HG03175 (cell line): ENCODE measurements around the gene H1-8.

Experiments
- ATAC-seq: cut with Tn5 transposase; IDR thresholded peaks from one replicate; pipeline ENCODE4 v1.9.1; 2021; ENCODE audit warnings: mild to moderate bottlenecking, moderate library complexity; ENCODE audit not compliant: unreplicated experiment

H1-8 gene

GRCh38 chr3:129569856-129570255 lies 26.9 kb downstream of the H1-8 start:
- no peak for ATAC-seq

DNA sequence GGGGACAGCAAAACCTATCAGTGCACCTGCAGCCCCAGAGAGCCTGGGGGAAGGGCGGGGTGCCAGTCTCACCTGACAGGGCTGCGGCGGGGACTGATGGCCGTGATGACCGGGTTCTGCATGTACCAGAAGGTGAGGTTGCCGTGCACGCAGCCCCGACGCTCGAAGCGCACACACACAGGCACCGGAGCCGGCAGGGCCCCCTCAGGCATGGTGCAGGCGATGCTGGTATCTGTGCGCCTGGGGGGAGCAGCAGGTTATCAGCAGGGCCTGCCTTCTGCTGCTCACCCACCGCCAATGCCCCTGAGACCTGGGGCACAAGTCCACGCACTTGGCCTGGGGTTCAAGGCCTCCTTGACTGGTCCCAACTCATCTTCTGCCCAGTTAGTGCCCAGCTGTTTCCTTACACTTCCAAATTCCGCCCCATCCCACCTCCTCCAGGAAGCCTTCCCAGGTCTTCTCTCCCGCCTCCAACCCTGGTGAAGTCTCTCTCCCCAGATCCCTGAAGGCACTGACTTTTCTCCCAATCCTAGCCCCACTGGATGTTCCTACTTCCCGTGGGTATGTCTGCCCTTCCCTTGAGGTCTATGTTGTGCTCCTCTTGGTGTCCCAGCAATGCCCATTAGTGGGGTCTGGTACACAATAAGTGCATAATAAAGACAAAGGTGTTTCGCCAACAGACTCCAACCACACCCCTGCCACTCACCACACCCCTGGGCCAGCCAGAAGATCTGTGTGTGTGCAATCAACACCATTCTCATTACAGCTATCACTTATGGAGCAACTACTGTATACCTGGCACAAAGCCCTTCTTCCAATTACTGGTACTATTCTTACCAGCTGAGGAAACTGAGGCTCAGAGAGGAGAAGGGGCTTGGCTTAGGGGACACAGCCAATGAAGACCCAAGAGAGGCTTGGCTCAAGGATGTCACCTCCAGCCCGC lies 28.9 kb downstream of the H1-8 start:
- no peak for ATAC-seq

GRCh38 chr3:129572603-129573002 lies 29.6 kb downstream of the H1-8 start:
- ATAC-seq: no peak

- ATAC-seq: no peak
These were observed 30.5 kb downstream of the H1-8 start for GRCh38 chr3:129573493-129573892.

GRCh38 chr3:129574206-129574605 lies 31.2 kb downstream of the H1-8 start:
- no peak for ATAC-seq

DNA sequence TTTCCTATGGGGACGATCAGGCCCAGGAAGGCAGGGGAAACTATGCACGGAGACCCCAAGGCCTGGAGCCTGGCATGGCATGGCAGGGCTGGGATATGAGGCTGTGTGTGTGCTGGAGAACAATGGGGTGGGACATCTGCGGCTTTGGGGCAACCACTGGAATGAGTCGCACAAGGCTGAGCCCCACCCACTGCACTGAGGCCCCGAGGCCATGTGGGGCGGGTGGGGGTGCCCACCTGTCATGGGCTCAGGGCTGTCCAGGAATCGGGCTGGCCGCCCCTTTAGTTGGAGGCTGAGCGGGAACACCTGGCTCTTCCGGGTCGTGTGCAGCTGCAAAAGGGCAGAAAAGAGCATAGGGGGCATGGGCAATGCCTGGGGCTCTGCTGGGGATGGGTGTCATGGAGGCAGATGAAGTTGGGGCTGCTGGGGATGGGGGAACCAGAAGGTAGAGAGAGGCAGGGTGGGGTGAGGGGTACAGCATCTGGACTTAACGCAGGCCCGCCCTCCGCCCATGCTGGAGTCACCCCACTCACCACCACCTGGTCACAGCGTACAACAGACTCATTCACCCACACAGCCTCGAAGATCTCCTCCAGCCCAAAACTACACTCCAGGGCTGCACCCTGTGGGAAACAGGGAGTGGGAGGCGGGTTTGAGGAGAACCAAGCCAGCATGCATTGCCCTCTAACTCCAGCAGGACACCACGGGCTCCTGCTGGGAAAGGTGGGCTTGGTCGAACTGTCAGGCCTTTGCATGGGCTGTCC lies 32.4 kb downstream of the H1-8 start:
- no peak for ATAC-seq

DNA sequence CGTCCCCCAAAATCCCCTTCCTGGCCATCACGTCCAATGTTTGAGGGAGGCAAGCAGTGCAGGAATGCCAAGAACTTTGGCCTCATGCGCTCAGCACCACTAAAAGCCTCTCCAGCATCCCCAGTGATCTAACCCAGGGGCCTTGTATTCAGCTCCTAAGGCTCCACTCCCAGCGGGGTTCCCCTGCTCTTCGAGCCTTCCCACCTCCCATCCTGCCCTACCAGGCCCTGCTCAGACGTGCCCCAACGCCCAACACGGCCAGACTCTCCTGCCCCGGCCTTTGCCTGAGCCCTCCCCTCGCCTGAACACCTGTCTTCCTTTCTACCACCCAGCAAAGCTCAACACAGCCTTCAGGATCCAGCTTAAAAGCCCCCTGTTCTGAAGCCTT lies 33.0 kb downstream of the H1-8 start:
- no peak for ATAC-seq

GRCh38 chr3:129576514-129577352 lies 33.8 kb downstream of the H1-8 start:
- ATAC-seq: peak; percentile 64

- no peak for ATAC-seq
These were observed 34.4 kb downstream of the H1-8 start for GRCh38 chr3:129577366-129577765.

GRCh38 chr3:129577925-129578786 lies 35.2 kb downstream of the H1-8 start:
- peak; percentile 57 for ATAC-seq

DNA sequence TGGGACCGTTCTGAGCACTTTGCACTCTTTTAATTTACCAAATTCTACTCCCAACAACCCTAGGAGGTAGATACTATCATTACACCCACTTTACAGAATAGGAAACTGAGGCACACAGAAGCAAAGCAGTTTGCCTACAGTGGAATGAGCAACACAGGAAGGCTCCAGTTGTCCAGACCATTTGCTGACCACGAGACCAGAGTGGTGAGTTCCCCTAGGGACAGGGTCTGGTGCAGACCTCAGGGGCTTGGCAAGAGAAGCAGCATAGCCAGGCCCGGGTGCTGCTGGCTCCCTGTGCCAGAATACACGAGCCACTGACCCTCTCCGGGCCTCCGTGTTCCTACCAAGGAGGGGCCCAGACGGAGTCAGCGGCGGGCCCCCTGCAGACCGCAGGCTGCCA lies 37.0 kb downstream of the H1-8 start:
- no peak for ATAC-seq

DNA sequence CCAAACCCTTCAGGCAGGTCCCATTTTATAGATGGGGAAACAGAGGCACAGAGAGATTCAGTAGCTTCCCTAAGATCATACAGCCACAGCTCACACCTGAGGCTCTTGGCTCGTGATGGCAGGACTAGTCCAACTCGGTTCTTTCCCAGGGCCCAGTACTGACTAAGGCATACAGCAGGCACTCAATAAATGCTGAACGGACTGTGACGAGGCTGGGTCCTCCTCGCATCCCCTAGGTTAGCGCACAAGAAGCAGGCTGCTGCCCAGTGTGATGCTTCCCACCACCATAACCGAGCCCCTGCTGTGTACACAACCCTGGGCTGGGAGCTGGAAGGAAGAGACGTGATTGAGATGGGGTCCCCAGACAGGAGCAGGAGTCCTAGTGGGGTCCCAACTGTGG lies 38.6 kb downstream of the H1-8 start:
- ATAC-seq: no peak

DNA sequence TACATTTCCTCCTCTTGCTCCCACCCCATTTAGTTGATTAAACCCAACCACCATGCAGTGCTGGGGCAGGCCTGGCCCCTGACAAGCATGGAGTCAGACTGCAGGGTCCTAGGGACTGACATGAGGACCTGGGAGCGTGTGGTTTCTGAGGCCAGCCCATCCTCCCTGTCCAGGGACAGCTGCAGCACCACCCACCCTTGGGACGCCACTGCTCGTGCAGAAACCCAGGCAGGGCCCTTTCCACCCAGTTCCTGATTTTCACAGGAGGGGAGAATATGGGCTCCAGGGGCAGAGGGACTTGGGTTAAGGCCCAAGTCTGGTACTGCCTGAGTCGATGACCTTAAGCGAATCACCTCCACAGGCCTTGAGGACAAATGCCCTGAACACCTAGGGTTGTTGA lies 39.8 kb downstream of the H1-8 start:
- ATAC-seq: no peak

GRCh38 chr3:129583289-129583688 lies 40.3 kb downstream of the H1-8 start:
- no peak for ATAC-seq

DNA sequence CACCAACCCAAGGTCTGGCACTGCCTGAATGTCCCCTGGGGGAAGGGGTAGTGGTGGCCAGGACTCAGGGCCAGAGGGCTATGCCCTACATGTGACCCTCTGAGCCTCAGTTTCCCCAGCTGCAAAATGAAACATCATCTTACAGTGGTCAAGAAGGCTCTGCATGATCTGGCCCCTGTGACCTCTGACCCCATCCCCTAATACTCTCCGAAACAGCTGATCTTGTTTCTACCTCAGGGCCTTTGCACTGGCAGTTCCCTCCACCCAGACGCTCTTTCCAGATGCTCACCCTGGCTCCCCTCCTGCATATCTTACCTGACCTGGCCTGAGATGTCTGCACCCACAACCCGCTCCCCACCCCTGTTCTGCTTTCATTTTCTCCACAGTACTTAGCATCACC lies 41.7 kb downstream of the H1-8 start:
- no peak for ATAC-seq

DNA sequence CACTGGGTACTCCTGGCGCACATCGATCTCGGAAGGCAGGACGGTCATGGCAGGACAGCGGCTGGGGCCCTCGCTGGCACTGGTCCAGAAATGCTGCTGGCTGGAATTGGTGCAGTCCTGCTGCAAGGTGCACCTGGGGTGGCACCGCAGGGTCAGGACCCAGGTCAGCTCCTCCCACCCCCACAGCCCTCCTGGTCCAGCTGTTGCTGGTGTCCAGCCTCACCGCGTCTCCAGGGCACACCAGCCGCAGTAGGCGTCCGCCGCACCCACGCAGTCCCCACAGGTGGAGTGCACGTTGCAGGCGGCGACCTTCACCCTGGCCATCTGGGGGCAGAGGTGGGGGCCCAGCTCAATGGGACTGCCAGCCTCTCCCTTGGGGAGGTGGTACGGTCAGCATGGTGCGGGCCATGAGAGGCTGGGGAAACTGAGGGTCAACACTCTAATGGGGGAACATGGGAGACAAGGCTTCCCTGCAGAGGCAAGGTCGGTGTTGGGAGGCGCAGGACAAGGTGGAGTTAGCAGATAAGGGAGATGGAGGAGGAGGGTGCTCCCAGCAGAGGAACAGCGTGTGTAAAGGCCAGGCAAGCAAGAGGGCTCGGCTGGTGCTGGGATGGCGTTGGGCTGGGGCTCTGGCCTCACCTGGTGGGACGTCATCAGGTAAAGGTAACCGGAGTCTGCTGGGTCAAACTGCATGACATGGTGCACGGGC lies 43.1 kb downstream of the H1-8 start:
- ATAC-seq: no peak

GRCh38 chr3:129586746-129587430 lies 43.9 kb downstream of the H1-8 start:
- no peak for ATAC-seq

- ATAC-seq: no peak
These were observed 44.7 kb downstream of the H1-8 start for GRCh38 chr3:129587566-129588210.

GRCh38 chr3:129590215-129590614 lies 47.2 kb downstream of the H1-8 start:
- ATAC-seq: no peak
